ENCODE results near the gene LOX.

LOX gene

GRCh38 chr5:122022966-122023365, 55.1 kb downstream of the LOX start:
- no peaks in the 10 kb centered on the region for H4K20me1 ChIP-seq (ENCODE audit: insufficient read depth, low read length)
- no peak overlapping the region for H3K9ac ChIP-seq (ENCODE audit: low read length)
- no peak for TF ChIP-seq EZH2 (IDR thresholded peaks at IDR 0.05; ENCODE audit: borderline replicate concordance, low read length)
- TF ChIP-seq CTCF (IDR thresholded peaks at IDR 0.05; ENCODE audit: low read length): no peak
- no peaks in the 10 kb centered on the region for H3K4me1 ChIP-seq (ENCODE audit: insufficient read depth, low read length, severe bottlenecking)
- no peaks in the 10 kb centered on the region for H3K27me3 ChIP-seq (ENCODE audit: insufficient read depth, low read length)
- H3K27ac ChIP-seq (ENCODE audit: low read depth, low read length, poor library complexity, severe bottlenecking): no peak overlapping the region
- H3K4me3 ChIP-seq (ENCODE audit: low read depth, low read length, poor library complexity, severe bottlenecking): no peak overlapping the region
- H3K9me2 ChIP-seq (ENCODE audit: low read depth, low read length): no peaks in the 10 kb centered on the region
- no peaks in the 10 kb centered on the region for H3K9me3 ChIP-seq (ENCODE audit: low read length)
- no peaks in the 10 kb centered on the region; the same call in 1 of the 2 replicates for H3K79me2 ChIP-seq (ENCODE audit: insufficient read depth, low read length)
- H3K36me3 ChIP-seq (ENCODE audit: insufficient read depth, low read length): peaks cover 45% of the 10 kb centered on the region
- no peak overlapping the region for H3K4me2 ChIP-seq (ENCODE audit: low read length)
- no peak overlapping the region for H2AFZ ChIP-seq (ENCODE audit: low read length)
- H3F3A ChIP-seq (ENCODE audit: insufficient read depth, low read length): no peaks in the 10 kb centered on the region

GRCh38 chr5:122019919-122020590, 58.0 kb downstream of the LOX start:
- H3K4me2 ChIP-seq (ENCODE audit: low read length): no peak overlapping the region

GRCh38 chr5:122015471-122015870, 62.6 kb downstream of the LOX start:
- no peaks in the 10 kb centered on the region for H3K4me1 ChIP-seq (ENCODE audit: insufficient read depth, low read length, severe bottlenecking)
- no peaks in the 10 kb centered on the region for H3F3A ChIP-seq (ENCODE audit: insufficient read depth, low read length)
- H3K9ac ChIP-seq (ENCODE audit: low read length): no peak overlapping the region
- no peaks in the 10 kb centered on the region for H3K9me3 ChIP-seq (ENCODE audit: low read length)
- H3K4me2 ChIP-seq (ENCODE audit: low read length): no peak overlapping the region
- H3K27ac ChIP-seq (ENCODE audit: low read depth, low read length, poor library complexity, severe bottlenecking): no peak overlapping the region
- H3K27me3 ChIP-seq (ENCODE audit: insufficient read depth, low read length): no peaks in the 10 kb centered on the region
- peaks cover 14% of the 10 kb centered on the region for H3K36me3 ChIP-seq (ENCODE audit: insufficient read depth, low read length)
- no peak for TF ChIP-seq EZH2 (IDR thresholded peaks at IDR 0.05; ENCODE audit: borderline replicate concordance, low read length)
- TF ChIP-seq CTCF (IDR thresholded peaks at IDR 0.05; ENCODE audit: low read length): no peak
- H3K4me3 ChIP-seq (ENCODE audit: low read depth, low read length, poor library complexity, severe bottlenecking): no peak overlapping the region
- no peaks in the 10 kb centered on the region for H4K20me1 ChIP-seq (ENCODE audit: insufficient read depth, low read length)
- H2AFZ ChIP-seq (ENCODE audit: low read length): no peak overlapping the region
- H3K79me2 ChIP-seq (ENCODE audit: insufficient read depth, low read length): no peaks in the 10 kb centered on the region
- no peaks in the 10 kb centered on the region for H3K9me2 ChIP-seq (ENCODE audit: low read depth, low read length)

More at GRCh38 chr5:122019919-122020590, 58.0 kb downstream of the LOX start:
- Histone ChIP-seq H3K27ac (ENCODE audit: low read depth, low read length, poor library complexity, severe bottlenecking) (no peak overlapping the region), H3K9me2 (ENCODE audit: low read depth, low read length) (no peaks in the 10 kb centered on the region), H3K4me1 (ENCODE audit: insufficient read depth, low read length, severe bottlenecking) (no peaks in the 10 kb centered on the region), H3K27me3 (ENCODE audit: insufficient read depth, low read length) (no peaks in the 10 kb centered on the region), H2AFZ (ENCODE audit: low read length) (no peak overlapping the region), H3K9me3 (ENCODE audit: low read length) (no peaks in the 10 kb centered on the region), H3F3A (ENCODE audit: insufficient read depth, low read length) (no peaks in the 10 kb centered on the region), H3K36me3 (ENCODE audit: insufficient read depth, low read length) (peaks cover 48% of the 10 kb centered on the region), H3K4me3 (ENCODE audit: low read depth, low read length, poor library complexity, severe bottlenecking) (no peak overlapping the region), H3K79me2 (ENCODE audit: insufficient read depth, low read length) (no peaks in the 10 kb centered on the region; the same call in 1 of the 2 replicates), H3K9ac (ENCODE audit: low read length) (no peak overlapping the region), H4K20me1 (ENCODE audit: insufficient read depth, low read length) (no peaks in the 10 kb centered on the region)
- no peak for TF ChIP-seq EZH2 (IDR thresholded peaks at IDR 0.05; ENCODE audit: borderline replicate concordance, low read length)
- no peak for TF ChIP-seq CTCF (IDR thresholded peaks at IDR 0.05; ENCODE audit: low read length)

All from OCI-LY1 (cell line).